Measurements from ENCODE around the gene CCDC110.

CCDC110 gene

GRCh38 chr4:185408432-185408831 lies 63.1 kb downstream of the CCDC110 start:
- no peak for DNase-seq (ENCODE audit: insufficient read length)
- FAIRE-seq = peak; percentile 21
- TF ChIP-seq POLR2A (IDR thresholded peaks at IDR 0.05; ENCODE audit: low read depth, low read length) = no peak
- TF ChIP-seq POLR2AphosphoS5 (IDR thresholded peaks at IDR 0.05; ENCODE audit: low read depth, low read length) = no peak
- no peak for TF ChIP-seq TAF1 (IDR thresholded peaks at IDR 0.05; ENCODE audit: borderline replicate concordance, low read depth, low read length)

- FAIRE-seq (no peak), DNase-seq (ENCODE audit: insufficient read length) (no peak)
- TF ChIP-seq TAF1 (IDR thresholded peaks at IDR 0.05; ENCODE audit: borderline replicate concordance, low read depth, low read length) (no peak), POLR2AphosphoS5 (IDR thresholded peaks at IDR 0.05; ENCODE audit: low read depth, low read length) (no peak), POLR2A (IDR thresholded peaks at IDR 0.05; ENCODE audit: low read depth, low read length) (no peak)
Measured at GRCh38 chr4:185405296-185405999, 66.1 kb downstream of the CCDC110 start.

- TF ChIP-seq POLR2A (IDR thresholded peaks at IDR 0.05; ENCODE audit: low read depth, low read length) = no peak
- no peak for TF ChIP-seq TAF1 (IDR thresholded peaks at IDR 0.05; ENCODE audit: borderline replicate concordance, low read depth, low read length)
- TF ChIP-seq POLR2AphosphoS5 (IDR thresholded peaks at IDR 0.05; ENCODE audit: low read depth, low read length) = no peak
- DNase-seq (ENCODE audit: insufficient read length) (no peak), FAIRE-seq (no peak)
Measured at GRCh38 chr4:185404031-185404430, 67.5 kb downstream of the CCDC110 start.

- DNase-seq (ENCODE audit: insufficient read length) (no peak), FAIRE-seq (no peak)
- TF ChIP-seq TAF1 (IDR thresholded peaks at IDR 0.05; ENCODE audit: borderline replicate concordance, low read depth, low read length) (no peak), POLR2A (IDR thresholded peaks at IDR 0.05; ENCODE audit: low read depth, low read length) (no peak), POLR2AphosphoS5 (IDR thresholded peaks at IDR 0.05; ENCODE audit: low read depth, low read length) (no peak)
Measured at GRCh38 chr4:185399466-185399865, 72.1 kb downstream of the CCDC110 start.

GRCh38 chr4:185398618-185399017 lies 72.9 kb downstream of the CCDC110 start:
- FAIRE-seq = no peak
- no peak for TF ChIP-seq POLR2A (IDR thresholded peaks at IDR 0.05; ENCODE audit: low read depth, low read length)
- no peak for TF ChIP-seq TAF1 (IDR thresholded peaks at IDR 0.05; ENCODE audit: borderline replicate concordance, low read depth, low read length)
- TF ChIP-seq POLR2AphosphoS5 (IDR thresholded peaks at IDR 0.05; ENCODE audit: low read depth, low read length) = no peak
- DNase-seq (ENCODE audit: insufficient read length) = no peak

- peak; percentile 44; the same call in 1 of the 2 replicates for TF ChIP-seq POLR2A (IDR thresholded peaks at IDR 0.05; ENCODE audit: low read depth, low read length)
- TF ChIP-seq POLR2AphosphoS5 (IDR thresholded peaks at IDR 0.05; ENCODE audit: low read depth, low read length) = no peak
- no peak for TF ChIP-seq TAF1 (IDR thresholded peaks at IDR 0.05; ENCODE audit: borderline replicate concordance, low read depth, low read length)
- no peak for DNase-seq (ENCODE audit: insufficient read length)
- FAIRE-seq = peak; percentile 33
Measured at GRCh38 chr4:185396724-185397385, 74.7 kb downstream of the CCDC110 start, which contains the start of gene ANKRD37. Gene ANKRD37 (plus strand): TSS chr4:185396841. CDS start chr4:185396924, 83 bp downstream.

- TF ChIP-seq POLR2AphosphoS5 (IDR thresholded peaks at IDR 0.05; ENCODE audit: low read depth, low read length) (peak; percentile 79), POLR2A (IDR thresholded peaks at IDR 0.05; ENCODE audit: low read depth, low read length) (peak; percentile 76), TAF1 (IDR thresholded peaks at IDR 0.05; ENCODE audit: borderline replicate concordance, low read depth, low read length) (0 out of 2 replicates have a peak, but pooled peaks have one; percentile 36)
- DNase-seq (ENCODE audit: insufficient read length) (peak; percentile 93), FAIRE-seq (peak; percentile 99)
Measured at GRCh38 chr4:185395956-185396723, 75.4 kb downstream of the CCDC110 start.

- TF ChIP-seq POLR2A (IDR thresholded peaks at IDR 0.05; ENCODE audit: low read depth, low read length) = no peak
- FAIRE-seq (no peak), DNase-seq (ENCODE audit: insufficient read length) (no peak)
Measured at GRCh38 chr4:185395238-185395955, 76.1 kb downstream of the CCDC110 start, which contains the start of gene LRP2BP. Gene LRP2BP (minus strand): TSS chr4:185395924. CDS start chr4:185378186, 17,738 bp downstream.
